Measurements from ENCODE around the gene RAB34.
A peak's percentile ranks its signal among the peaks of the same experiment; 100 is the strongest.

The RAB34 gene

GRCh38 chr17:28741358-28742349 is 24.0 kb upstream of the RAB34 start:
- H3K4me1 ChIP-seq (ENCODE audit: control insufficient read depth, insufficient read depth, low read length) = peaks cover 11% of the 10 kb centered on the region; the same call in 1 of the 2 replicates

GRCh38 chr17:28740406-28741357 is 23.0 kb upstream of the RAB34 start:
- Histone ChIP-seq H3K27ac (ENCODE audit: extremely low read depth, low read depth, low read length) (no peak overlapping the region), H3K36me3 (ENCODE audit: control insufficient read depth in 2 of 2, insufficient read depth in 1 of 2, low read length in 2 of 2) (peaks cover 0 to 38% of the 10 kb centered on the region in 2 experiments; a peak in 1 of 3 replicates), H3K9me3 (ENCODE audit: control insufficient read depth, insufficient read depth, low read depth, low read length) (no peaks in the 10 kb centered on the region), H3K4me3 (ENCODE audit: low read depth, low read length) (no peak overlapping the region), H3K4me1 (ENCODE audit: control insufficient read depth, insufficient read depth, low read length) (peaks cover 6% of the 10 kb centered on the region; the same call in 1 of the 2 replicates)
- TF ChIP-seq ZBTB17 (tag by site-specific recombination; IDR thresholded peaks at IDR 0.05) (no peak), ZNF366 (tag by site-specific recombination; conservative IDR thresholded peaks at IDR 0.05) (no peak), ZNF521 (tag by site-specific recombination; IDR thresholded peaks at IDR 0.05) (no peak), SCRT1 (tag by site-specific recombination; IDR thresholded peaks at IDR 0.05; ENCODE audit: borderline replicate concordance) (peak; percentile 46; the same call in 1 of the 2 replicates), ZSCAN30 (tag by site-specific recombination; IDR thresholded peaks at IDR 0.05) (no peak), ZNF549 (tag by site-specific recombination; IDR thresholded peaks at IDR 0.05) (no peak), ZBTB6 (tag by site-specific recombination; IDR thresholded peaks at IDR 0.05) (no peak), ZNF23 (tag by site-specific recombination; IDR thresholded peaks at IDR 0.05; ENCODE audit: borderline replicate concordance) (no peak), KLF1 (tag by site-specific recombination; IDR thresholded peaks at IDR 0.05) (no peak), ZIC2 (tag by site-specific recombination; IDR thresholded peaks at IDR 0.05) (0 out of 2 replicates have a peak, but pooled peaks have one; percentile 15), SCRT2 (tag by site-specific recombination; IDR thresholded peaks at IDR 0.05) (peak; percentile 92), KLF9 (tag by site-specific recombination; IDR thresholded peaks at IDR 0.05; ENCODE audit: low read depth) (no peak), TRIM28 (IDR thresholded peaks at IDR 0.05; ENCODE audit: borderline replicate concordance, low read length) (no peak), ZNF362 (tag by site-specific recombination; IDR thresholded peaks at IDR 0.05) (no peak), ZFP37 (tag by site-specific recombination; IDR thresholded peaks at IDR 0.05) (no peak)
- ChIA-PET CTCF (interaction anchor here (0.6 to 16.7 kb wide), 3 partner anchors 9 to 520 kb away, joined by 3 to 445 read pairs (median 3); partner anchors contain the start of genes NEK8, RPL23A and TLCD1), POLR2A (interaction anchor here (0.6 to 1.4 kb wide), 4 partner anchors 12 to 20 kb away, joined by 3 to 9 read pairs (median 4); partner anchors contain the start of genes NEK8 and TLCD1)

More at GRCh38 chr17:28741358-28742349, 24.0 kb upstream of the RAB34 start:
- Histone ChIP-seq H3K9me3 (ENCODE audit: control insufficient read depth, insufficient read depth, low read depth, low read length) (no peaks in the 10 kb centered on the region), H3K36me3 (ENCODE audit: control insufficient read depth in 2 of 2, insufficient read depth in 1 of 2, low read length in 2 of 2) (peaks cover 0 to 48% of the 10 kb centered on the region in 2 experiments; a peak in 1 of 3 replicates), H3K27ac (ENCODE audit: extremely low read depth, low read depth, low read length) (no peak overlapping the region), H3K4me3 (ENCODE audit: low read depth, low read length) (no peak overlapping the region)
- TF ChIP-seq HOXD13 (CRISPR knock-in tag; IDR thresholded peaks at IDR 0.05; ENCODE audit: borderline replicate concordance) = no peak
- ChIA-PET CTCF (interaction anchor here (0.6 to 16.7 kb wide), 6 partner anchors 8 to 519 kb away, joined by 3 to 445 read pairs (median 4); partner anchors contain the start of genes NEK8, RPL23A and TLCD1), POLR2A (interaction anchor here (1.1 to 14.1 kb wide), 4 partner anchors 15 to 210 kb away, joined by 4 to 448 read pairs (median 36); partner anchors contain the start of genes NEK8, PHF12, RPL23A and TLCD1)

Measured in HEK293 (cell line).